ENCODE results near the gene FGFR4.

Gene FGFR4

DNA sequence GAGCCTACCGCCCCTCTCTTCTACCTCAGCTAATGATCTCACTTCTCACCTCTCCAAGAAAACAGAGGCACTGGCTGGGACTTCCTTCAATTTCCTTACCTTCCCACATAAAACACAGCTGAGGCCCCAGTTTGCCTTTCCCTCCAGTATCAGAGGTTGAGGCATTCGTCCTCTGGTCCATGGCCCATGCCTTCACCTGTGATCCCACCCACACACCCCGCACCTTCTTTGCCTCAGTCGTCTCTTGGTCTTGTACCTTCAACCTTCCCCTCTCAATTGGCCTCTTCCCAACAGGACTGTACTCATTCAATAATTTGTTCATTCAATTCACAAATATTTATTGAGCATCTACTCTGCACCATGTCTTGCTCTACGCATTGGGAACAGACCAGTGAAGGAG is 35.9 kb downstream of the FGFR4 start:
- TF ChIP-seq, protein P1, sequence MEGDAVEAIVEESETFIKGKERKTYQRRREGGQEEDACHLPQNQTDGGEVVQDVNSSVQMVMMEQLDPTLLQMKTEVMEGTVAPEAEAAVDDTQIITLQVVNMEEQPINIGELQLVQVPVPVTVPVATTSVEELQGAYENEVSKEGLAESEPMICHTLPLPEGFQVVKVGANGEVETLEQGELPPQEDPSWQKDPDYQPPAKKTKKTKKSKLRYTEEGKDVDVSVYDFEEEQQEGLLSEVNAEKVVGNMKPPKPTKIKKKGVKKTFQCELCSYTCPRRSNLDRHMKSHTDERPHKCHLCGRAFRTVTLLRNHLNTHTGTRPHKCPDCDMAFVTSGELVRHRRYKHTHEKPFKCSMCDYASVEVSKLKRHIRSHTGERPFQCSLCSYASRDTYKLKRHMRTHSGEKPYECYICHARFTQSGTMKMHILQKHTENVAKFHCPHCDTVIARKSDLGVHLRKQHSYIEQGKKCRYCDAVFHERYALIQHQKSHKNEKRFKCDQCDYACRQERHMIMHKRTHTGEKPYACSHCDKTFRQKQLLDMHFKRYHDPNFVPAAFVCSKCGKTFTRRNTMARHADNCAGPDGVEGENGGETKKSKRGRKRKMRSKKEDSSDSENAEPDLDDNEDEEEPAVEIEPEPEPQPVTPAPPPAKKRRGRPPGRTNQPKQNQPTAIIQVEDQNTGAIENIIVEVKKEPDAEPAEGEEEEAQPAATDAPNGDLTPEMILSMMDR (conservative IDR thresholded peaks at IDR 0.05; ENCODE audit: control insufficient read depth, insufficient read depth, low read depth, low read length), result no peak
- no peak for DNase-seq (ENCODE audit: low read depth)
- no peak overlapping the region for H3K4me3 ChIP-seq (ENCODE audit: control insufficient read depth, low read depth, low read length)

DNA sequence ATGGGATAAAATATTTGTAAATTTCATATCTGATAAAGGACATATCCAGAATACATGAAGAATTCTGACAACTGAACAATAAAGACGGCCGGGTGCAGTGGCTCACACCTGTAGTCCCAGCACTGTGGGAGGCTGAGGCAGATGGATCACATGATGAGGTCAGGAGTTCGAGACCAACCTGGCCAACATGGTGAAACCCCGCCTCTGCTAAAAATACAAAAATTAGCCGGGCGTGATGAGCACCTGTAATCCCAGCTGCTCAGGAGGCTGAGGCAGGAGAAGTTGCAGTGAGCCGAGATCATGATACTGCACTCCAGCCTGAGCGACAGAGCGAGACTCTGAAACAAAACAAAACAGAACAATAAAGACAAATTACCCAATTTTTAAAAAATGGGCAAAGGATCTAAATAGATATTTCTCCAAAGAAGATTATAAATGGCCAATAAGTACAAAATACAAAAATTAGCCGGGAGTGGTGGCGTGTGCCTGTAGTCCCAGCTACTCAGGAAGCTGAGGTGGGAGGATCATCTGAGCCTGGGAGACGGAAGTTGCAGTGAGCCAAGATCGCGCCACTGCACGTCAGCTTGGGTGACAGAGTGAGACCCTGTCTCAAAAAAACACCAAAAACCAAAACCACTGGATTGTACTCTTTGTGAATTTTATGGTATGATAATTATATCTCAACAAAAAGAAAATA is 37.2 kb downstream of the FGFR4 start:
- DNase-seq (ENCODE audit: low read depth), result no peak
- H3K4me3 ChIP-seq (ENCODE audit: control insufficient read depth, low read depth, low read length), result no peak overlapping the region
- TF ChIP-seq, protein P1 (conservative IDR thresholded peaks at IDR 0.05; ENCODE audit: control insufficient read depth, insufficient read depth, low read depth, low read length), result no peak

DNA sequence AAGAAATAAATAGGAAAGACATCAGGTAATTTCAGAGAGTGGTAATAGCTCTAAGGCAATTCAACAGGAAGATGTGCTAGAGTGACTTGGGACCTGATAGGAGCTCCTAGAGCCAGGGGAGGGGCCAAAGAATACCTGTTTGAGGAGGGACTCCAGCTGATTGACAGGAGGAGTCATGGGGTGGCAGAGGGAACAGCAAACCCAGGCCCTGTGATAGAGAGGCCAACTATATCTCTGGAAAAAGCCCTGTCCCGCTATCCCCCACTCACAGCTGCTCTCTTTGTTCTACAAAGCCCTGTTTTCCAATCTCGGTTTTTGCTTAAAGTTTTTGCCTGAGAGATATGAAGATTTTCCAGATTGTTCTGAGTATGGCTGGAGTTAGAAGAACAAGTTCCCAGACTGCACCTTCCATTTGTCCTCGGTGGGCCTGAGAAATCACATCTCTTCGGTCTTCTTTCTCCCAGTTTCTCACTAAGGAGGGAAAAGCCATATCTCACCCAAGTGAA is 37.8 kb downstream of the FGFR4 start:
- TF ChIP-seq, protein P1 (conservative IDR thresholded peaks at IDR 0.05; ENCODE audit: control insufficient read depth, insufficient read depth, low read depth, low read length), result no peak
- H3K4me3 ChIP-seq (ENCODE audit: control insufficient read depth, low read depth, low read length), result no peak overlapping the region
- no peak for DNase-seq (ENCODE audit: low read depth)

DNA sequence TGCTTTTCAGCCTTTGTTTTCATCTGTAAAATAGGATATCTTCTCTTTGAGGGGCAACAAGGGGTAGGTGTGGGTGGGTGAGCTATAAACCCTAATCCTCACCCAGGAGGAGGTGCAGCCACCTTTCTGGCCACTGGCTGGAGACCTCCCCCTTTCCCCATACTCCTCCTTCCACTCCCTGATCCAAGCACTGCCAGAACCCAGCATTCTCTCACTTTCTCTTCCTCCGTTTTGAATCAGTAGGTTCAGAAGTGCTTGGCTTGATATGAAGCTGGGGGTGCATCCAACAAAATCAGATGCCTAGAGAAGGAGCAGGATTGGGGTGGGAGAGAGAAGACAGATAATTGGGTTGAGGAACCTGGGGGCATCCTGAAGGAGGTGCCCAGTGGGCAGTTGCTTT is 40.1 kb downstream of the FGFR4 start:
- TF ChIP-seq, protein P1 (conservative IDR thresholded peaks at IDR 0.05; ENCODE audit: control insufficient read depth, insufficient read depth, low read depth, low read length), result no peak
- H3K4me3 ChIP-seq (ENCODE audit: control insufficient read depth, low read depth, low read length), result no peak overlapping the region
- DNase-seq (ENCODE audit: low read depth), result no peak

DNA sequence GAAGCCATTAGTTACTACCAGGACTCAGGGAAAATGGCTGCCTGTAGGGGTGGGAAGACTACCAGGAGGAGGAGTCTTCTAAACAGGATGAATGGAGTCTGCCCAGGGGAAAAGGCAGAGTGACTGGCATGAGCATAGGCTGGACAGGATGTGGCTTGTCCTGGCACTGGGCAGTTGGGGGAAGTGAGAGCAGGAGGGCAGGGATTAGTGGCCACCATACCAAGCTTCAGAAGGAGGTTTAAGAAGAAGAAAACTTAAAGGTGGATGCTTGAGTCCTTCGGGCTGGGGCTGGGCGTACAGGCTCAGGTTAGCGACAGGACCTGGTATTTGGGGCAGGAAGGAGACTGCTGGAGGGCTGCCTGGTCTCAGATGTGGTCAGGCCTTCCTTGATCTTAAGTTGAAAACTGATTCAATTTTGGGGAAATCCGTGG is 41.9 kb downstream of the FGFR4 start:
- H3K4me3 ChIP-seq (ENCODE audit: control insufficient read depth, low read depth, low read length), result no peak overlapping the region
- TF ChIP-seq, protein P1 (conservative IDR thresholded peaks at IDR 0.05; ENCODE audit: control insufficient read depth, insufficient read depth, low read depth, low read length), result no peak
- peak; percentile 26 for DNase-seq (ENCODE audit: low read depth)

DNA sequence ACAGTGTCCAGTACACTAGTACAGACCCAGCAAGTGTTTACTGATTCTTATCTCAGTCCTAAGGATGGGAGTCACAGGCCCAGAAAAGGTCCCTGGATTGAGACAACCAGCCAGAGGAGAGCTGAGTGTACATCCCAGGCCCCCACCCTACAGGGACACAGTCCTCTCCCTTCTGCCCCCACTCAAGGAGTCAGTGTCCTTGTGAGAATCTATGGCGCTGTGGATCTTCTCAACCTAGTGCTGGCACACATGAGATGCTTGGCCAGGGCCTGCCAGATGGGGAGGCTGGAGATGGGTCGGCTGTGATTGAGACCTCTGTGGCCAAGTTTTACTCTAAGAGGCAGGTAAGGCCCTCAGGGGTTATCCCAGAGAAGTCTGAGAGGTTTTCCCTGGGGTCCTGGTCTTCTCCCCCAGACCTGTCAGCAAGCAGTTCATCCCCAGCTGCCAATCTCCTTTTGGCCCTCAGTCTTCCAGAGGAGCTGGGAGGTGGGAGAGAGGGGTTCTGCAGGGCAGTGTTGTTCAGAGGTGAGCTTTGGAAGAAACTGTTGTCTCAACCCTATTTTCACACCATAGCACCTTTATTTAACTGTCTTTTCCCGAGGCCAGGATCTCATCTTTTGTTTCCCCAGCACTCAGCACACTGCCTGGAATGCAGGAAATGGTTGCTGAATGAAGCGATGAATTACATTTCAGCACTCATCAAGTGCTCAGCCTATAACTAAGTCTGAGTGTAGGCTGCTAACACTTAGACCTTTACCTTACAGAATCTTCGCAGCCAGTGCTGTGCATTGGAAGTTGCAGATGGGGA is 43.7 kb downstream of the FGFR4 start:
- TF ChIP-seq, protein P1 (conservative IDR thresholded peaks at IDR 0.05; ENCODE audit: control insufficient read depth, insufficient read depth, low read depth, low read length), result no peak
- H3K4me3 ChIP-seq (ENCODE audit: control insufficient read depth, low read depth, low read length), result no peak overlapping the region
- DNase-seq (ENCODE audit: low read depth), result no peak

Measured in fibroblast of mammary gland (primary cell).